HT-29 (cell line): ENCODE results near the gene HDAC6. TPM values are rescaled to one million over a fixed set of nuclear protein-coding genes. Genes with fewer than 3 reads are reported as not detected.

ENCODE experiments used
- DNase-seq: peaks from one replicate; pipeline ENCODE4 v3.0.0-alpha.2; 2015; ENCODE audit warnings: low spot score
- total RNA-seq: library from RNA; depleted of rRNA; stranded (reverse); fragments of >200 nt; shearing (Covaris generic); gene quantifications from 2 replicates; pipeline ENCODE4 v1.2.3, GENCODE V29; 2014; rRNA removed

HDAC6 gene
- 60.6 and 65.2 TPM in 2 replicates for total RNA-seq

DNA sequence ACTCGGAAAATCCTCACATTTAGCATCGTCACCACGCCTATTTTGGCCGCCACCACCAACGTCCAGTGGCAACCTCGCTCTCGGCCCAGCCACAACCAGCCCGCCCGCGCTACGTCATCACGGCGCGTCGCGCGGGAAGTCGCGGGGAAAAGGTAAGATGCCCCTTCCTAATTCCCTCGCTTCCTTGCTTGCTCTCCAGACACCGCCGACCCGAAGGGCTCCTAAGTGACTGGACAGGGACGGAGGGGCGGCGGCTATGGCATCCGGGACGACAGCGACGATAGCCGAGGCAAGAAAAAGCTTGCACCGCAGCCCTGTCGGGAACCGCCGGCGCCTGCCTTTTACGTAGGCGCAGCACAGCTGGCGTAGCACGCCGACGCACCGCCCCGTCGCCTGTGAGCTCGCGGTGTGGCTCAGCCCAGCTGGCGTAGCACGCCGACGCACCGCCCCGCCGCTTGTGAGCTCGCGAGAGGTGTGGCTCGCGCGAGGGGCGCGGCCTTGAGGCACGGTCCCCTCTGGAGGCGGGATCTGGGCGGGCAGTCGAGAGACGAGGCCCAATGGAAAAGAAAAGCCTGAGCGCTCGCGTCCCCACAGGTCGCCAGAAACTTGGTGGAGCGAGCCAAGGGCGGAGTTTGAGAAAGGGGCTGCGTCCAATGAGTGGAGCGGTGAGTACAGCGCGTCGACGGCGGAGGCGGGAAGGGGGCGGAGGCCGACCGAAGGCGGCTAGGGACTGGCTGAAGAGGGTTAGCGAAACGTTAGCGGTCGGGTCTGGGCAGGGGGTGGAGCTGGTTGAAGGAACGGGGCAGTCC lies at the start of gene HDAC6:
Gene HDAC6 (plus strand): TSS at position 788 of the 809 bp plus-strand sequence. CDS start 626 bp downstream, outside the sequence.
- DNase-seq = peak; percentile 98

DNA sequence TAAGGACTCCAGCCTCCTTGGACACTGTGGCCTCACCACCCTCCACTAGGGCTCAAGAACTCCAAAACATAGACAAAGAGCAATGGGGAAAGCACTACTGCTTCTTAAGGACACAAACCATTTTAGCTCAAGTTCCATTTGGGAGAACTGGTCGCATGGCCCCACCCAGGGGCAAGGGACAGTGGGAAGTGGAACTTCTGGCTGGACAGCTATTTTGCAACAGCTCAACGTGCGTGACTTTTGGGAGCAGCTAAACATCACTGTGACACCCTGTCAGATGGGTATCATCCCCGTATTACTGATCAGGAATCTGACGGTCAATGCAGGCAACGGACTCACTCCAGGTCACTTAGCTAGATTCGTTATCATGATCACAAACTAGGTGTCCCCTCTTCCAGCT lies 49.4 kb upstream of the HDAC6 start:
- DNase-seq = no peak

DNA sequence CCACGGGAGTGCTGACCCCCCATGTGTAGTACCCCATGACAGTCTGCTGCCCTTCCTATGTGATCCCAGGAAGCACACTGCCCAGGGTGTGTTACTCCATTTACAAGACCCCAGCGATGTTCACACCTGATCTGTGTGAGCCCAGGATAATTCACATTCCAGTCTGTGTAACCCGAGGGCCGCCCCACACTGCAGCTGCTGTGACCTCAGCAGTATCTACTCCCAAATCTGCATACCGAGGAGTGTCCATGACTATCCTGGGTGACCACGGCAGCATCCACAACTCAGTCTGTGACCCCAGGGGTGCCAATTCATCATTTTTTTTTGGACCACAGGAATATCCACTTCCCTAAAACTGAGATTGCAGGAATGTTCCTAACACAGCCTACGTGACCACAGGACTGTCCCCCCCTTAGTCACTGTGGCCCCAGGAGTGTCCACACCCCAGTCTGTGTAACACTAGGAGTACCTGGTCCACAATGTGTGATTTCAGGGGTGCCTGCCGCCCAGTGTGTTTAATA lies 48.1 kb upstream of the HDAC6 start:
- DNase-seq = no peak

DNA sequence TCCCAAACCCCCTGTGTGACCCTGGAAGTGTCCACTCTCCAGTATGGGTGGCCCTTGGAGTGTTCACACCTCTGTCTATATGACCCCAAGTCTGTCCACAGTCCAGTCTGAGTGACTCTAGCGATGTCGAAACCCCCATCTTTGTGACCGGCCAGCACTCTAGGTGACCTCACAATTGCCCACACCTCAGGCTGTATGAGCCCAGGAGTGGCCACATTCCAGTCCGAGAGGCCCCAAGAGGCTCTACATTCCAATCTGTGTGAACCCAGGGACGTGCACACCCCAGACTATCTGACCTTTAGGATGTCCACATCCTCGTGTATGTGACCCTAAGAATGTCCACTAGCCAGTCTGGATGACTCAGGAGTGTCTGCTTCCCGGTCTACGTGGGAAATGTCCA lies 47.6 kb upstream of the HDAC6 start:
- DNase-seq = no peak

DNA sequence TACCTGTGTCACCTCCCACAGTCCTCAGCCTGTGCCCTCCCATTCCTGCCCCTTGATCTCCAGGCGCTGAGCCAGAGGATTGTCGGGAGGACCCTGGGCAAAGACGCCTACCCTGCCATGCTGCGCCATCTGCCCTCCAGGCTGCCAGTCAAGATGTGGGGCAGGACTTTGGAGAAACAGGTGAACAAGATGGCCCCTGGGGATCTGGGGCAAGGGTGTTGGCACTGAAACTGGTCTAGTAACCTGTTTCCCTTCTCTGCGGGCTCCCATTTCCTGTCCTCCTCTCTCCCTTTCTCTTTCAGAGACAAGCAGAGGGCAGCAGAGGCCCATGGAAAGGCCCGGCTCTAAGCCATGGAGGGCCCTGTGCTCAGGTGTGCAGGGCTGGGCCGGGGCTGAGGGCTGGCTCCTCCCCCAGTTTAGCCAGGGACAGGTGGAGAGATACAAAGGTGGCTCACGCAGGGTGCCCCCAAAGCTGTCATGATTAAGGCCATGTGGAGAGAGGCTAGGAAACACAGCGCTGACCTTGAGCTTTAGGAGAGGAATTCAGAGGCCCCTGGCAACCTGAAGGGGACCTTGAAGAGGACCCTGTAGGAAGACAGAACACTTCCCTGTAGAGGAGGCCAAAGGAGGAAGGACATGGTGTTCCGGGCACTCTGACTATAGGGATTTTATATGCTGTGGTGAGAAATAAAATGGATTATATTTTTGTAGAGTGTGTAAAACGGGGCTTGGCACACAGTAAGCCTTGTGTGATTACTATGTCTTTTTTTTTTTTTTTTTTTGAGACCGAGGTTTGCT lies 40.0 kb upstream of the HDAC6 start, which contains the start of gene GLOD5:
Gene GLOD5 (plus strand): TSS at position 74 of the 798 bp plus-strand sequence. CDS start 44 bp downstream, at position 118.
- peak; percentile 92 for DNase-seq

DNA sequence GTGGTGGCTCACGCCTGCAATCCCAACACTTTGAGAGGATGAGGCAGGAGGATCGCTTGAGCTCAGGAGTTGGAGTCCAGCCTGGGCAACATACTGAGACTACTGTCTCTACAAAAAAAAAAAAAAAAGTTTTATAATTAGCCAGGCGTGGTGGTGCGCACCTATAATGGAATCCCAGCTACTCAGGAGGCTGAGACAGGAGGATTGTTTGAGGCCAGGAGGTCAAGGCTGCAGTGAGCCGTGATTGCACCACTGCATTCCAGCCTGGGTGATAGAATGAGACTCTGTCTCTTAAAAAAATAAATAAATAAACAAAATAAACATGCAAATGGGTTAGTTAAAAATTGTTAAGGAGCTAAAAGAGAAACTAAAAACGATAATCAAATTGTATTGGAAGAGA lies 32.6 kb upstream of the HDAC6 start:
- DNase-seq = no peak

DNA sequence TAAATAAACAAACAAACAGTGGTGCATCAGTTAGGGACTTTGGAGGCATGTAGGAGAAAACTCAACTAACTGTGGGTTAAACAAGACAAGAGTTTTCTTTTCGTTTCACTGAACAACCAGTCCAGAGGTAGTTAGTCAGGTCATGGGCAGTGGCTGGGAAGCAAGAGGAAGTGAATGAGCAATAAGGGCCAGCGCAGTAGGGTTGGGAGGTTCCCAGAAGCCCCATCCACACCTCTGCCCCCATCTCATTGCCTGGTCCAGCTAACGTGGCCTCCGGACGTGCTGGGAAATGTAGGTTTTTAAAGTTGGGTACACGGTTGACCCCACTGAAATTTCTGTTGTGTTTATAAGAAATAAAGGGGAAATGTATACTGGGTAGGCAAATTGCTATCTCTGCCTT lies 31.6 kb upstream of the HDAC6 start:
- DNase-seq = no peak

DNA sequence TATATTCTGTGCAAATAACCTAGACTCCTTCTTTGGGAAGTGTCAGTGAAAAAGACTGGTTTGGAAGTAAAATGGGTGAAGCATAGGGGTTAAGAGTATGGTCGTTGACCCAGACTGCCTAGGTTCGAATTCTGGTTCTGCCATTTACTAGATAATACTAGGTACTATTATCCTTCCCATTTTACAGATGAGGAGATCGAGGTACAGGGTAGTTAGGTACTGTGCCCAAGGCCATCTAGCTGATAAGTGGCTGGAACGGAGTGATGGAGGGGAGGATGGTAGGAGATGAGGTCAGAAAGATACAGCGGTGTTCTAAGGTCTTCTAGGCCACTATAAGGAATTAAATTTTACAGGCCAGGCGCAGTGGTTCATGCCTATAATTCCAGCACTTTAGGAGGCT lies 29.3 kb upstream of the HDAC6 start:
- no peak for DNase-seq

DNA sequence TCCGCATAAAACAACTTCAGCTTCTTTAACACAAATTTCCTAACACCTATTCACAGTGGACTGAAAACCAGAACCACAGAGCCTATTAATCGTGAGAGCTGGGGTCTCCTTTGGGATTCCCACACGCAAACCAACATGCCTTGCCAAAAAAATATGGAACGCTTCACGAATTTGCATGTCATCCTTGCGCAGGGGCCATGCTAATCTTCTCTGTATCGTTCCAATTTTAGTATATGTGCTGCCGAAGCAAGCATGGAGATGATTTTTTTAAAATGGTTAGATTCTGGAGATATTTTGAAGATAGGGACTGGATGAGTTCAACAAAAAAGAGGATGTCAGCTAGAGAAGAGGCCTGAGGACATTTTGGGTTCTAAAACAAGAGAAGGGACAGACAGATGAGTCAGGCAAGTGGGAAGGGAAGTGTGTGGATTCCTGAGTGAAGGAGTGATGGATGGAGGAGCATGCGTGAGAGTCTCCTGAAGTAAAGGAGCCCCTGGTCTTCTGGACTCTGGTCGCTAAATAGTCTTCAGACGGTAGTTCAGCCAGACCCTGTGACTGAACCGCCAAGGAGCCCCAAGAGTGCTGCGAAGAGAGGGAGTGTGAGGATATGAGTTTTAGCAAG lies 24.9 kb upstream of the HDAC6 start:
- DNase-seq = no peak

DNA sequence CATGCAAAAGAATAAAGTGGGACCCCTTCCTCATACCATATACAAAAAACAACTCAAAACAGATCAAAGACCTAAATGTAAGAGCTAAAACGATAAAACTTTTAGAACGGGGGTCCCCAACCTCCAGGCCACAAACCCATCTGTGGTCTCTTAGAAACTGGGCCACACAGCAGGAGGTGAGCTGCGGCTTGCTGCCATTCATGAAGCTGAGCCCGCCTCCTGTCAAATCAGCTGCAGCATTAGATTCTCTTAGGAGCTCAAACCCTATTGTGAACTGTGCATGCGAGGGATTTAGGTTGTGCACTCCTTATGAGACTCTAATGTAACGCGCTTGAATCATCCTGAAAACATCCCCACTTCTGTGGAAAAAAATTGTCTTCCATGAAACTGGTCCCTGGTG lies 22.5 kb upstream of the HDAC6 start:
- DNase-seq = no peak

DNA sequence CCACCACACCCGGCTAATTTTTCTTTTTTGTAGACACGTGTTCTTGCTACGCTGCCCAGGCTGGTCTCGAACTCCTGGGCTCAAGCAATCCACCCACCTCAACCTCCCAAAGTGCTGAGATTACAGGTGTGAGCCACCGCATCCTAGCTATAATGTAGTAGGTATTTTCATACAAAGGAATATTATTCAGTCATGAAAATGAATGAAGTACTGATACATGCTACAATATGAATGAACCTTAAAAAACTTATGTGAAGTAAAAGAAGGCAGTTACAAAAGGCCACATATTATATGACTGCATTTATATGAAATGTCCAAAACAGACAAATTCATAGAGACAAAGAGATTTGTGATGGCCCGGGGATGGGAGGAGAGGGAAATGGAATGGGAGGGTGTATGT lies 20.2 kb upstream of the HDAC6 start:
- DNase-seq = no peak

DNA sequence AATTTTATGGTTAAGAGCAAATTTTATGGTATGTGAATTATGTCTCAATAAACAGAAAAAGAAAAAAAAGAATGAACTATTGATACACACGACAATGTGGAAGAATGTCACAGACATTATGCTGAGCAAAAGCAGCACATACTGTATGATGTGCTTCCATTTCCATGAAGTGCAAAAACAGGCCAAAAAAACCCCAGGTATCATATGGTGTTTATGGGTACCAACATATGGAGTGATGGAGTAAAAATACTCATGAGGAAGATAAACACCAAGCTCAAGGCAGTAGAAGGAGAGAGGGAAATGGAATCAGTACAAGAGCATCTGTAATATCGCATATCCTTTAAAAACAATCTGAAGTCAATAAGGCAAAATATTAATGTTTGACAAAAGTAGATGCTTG lies 19.7 kb upstream of the HDAC6 start:
- no peak for DNase-seq

DNA sequence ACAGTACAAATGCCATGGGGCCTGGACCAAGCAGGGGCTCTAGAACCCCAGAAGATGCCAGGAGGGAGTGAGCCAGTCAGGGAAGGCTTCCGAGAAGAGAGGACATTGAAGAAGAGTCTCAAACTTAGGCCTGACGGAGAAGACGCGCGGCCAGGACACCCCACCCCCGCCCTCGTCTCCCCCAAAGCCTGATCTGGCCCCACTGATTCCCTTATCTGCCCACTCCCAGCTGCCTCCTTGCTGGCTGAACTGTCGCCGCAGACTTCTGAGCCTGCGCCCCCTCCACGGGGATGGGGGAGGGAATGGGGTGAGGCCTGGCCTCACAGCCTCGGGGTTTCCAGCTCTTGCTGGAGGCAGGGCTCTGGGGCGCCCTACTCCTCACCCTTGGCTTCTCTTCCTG lies 19.1 kb upstream of the HDAC6 start:
- no peak for DNase-seq

DNA sequence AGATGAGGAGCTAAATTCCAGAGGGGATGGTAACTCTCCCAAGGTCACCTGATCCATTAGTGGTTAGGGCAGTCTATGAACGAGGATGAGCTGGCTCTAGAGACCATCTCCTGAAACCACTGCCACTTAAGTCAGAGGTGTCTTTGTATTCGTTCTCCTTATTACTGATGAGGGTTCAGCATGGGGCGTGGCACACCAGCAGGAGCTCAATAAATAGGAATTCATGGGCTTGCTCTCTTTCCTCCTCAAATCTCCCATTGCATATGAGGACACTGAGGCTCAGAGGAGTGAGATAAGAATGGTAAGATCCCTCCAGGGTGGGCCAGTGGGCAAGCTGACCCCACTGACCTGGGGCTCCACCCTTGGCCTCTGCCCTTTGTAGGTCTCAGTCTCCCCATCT lies 17.1 kb upstream of the HDAC6 start:
- no peak for DNase-seq

DNA sequence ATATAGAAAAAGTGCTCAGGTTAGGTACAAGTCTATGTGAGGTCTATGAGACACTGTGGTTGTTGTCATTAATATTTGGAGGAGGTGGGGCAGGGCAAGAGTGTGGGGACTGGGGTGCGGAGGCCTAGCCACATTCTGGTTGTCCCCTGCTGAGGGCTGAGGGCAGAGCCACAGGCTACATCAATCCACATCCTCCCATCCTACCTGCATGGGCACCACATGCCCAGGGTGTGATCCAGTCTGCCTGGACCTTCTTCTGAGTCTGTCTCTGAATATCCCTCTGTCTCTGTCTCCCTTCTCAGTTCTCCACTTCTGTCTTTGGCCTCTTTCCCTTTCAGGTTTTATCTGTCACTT lies 16.7 kb upstream of the HDAC6 start:
- no peak for DNase-seq

DNA sequence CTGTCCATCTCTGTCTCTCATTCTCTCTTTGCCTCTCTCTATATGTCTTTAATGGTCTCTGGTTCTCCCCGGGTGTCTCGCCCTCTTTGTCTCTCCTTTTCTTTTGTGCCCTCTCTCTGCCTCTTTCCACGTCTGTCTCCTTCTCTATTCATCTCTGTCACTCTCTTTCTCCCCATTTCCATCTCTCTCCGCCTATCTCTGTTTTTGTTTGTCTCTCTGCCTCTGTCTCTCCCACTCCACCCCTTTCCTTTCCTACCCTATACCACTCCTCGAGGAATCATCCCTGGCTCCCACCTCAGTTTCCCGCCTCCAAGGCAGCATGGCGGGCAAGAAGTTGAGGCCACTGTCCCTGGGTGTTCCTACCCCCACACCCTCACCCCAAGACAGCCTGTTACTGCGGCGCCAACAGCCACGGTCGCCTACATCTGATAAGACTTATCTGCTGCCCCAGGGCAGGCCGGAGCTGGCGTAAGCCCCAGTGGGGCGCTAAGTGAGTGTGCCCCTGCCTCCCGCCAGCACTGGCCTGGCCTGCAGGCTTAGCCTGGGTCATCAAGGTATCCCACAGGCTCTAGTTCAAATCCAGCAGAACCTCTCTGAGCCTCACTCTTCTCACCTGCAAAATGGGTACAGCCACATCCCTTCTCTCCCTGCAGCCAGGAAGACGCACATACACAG lies 16.2 kb upstream of the HDAC6 start:
- DNase-seq = no peak

DNA sequence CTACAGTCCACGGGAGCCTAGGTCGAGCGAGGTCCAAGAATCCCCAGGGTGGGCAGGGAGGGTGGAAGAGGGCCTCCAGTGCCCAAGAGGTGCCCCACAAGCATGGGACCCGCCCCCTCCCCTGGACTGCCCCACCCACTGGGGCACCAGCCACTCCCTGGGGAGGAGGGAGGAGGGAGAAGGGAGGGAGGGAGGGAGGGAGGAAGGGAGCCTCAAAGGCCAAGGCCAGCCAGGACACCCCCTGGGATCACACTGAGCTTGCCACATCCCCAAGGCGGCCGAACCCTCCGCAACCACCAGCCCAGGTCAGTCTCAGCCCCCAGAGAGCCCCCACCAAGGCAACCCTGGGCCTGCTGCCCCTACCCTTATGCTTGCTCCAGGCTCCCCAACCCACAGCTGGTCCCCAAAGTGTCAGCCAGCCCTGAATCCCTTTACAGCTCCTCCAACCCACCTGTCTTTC lies 15.5 kb upstream of the HDAC6 start, which contains the start of gene GATA1:
Gene GATA1 (plus strand): TSS at position 250 of the 460 bp plus-strand sequence. CDS start 4,520 bp downstream, outside the sequence.
- DNase-seq = no peak

DNA sequence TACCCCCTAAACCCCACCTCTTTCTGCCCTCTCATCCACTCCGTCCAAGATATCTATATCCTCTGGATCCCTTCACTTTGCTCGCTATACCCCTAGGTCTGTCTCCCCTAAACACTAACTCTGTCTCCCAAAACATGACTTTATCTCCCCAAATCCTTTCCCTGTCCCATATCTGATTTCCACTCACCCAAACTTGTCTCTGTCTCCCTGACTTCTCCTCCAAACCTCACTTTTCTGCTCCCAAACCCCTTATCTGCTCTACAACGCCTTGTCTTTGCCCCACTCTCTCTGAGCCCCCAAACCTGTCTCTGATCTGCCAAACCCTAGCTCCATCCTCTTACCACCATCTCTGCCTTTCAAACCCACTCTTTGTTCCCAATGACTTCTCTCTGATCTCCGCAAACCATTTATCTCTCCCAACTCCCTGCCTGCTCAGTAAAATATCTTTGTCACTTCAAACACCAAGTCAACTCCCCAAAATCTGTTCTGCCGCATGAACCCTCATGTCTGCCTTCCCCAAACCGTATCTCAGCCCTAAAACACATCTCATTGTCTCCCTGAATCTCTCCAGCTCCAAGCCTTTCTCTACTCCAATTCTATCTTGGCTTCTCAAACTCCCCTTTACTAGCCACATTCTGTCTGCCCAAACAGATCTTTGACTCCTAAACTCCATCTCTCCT lies 14.9 kb upstream of the HDAC6 start:
- DNase-seq = no peak

DNA sequence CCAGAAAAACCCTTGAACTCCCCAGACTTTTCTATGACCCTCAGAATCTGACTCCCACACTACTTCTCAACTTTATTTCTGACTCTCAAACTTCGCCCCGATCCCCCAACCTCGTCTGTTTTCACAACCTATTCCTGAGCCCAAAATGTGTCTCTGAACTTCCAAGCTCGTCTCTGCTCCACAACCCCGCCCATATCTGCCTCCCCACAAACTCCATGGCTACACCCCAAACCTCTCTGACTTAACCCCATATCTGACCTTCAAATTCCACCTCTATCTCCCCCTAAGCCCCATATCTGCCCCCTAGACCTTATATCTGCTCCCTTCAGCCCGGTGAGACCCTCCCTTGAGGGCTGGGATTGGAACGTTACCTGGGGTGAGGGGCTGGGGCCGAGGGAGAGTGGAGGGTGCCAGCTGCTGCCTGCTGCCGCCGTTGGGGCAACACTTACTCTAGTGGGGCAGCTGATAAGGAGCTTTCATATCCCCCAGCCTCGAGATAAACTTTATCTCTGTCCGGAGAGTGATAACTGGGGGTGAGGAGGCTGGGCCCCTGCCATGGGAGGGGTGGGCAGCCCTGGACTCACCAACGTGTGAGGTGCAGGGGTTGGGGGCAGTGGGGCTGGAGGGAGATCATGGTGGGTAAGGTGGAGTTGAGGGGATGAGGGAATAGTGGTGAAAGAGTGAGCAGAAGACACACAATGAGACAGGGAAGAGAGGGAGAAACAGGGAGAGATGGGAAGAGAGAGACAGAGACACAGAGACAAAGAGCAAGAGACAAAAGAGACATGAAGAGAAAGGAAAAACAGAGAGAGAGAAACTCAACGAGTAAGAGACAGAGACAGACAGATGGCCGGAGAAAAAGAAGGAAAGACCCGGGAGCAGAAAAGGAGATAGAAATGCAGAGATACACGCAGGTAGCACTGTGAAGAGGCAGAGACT lies 14.1 kb upstream of the HDAC6 start:
- DNase-seq = no peak
